ENCODE results near the gene APBA2. TPM values are rescaled to one million over a fixed set of nuclear protein-coding genes. Genes with fewer than 3 reads are reported as not detected.
"Not testable (repeated sequence)": the region's sequence is repeated elsewhere in the genome, so short reads cannot be mapped to it uniquely, and the experiment has no call there.

APBA2 gene
- total and polyA plus RNA-seq, 2 of the 4 experiments (the other 2 are of a cell fraction) = 21.7 to 33.0 TPM

DNA sequence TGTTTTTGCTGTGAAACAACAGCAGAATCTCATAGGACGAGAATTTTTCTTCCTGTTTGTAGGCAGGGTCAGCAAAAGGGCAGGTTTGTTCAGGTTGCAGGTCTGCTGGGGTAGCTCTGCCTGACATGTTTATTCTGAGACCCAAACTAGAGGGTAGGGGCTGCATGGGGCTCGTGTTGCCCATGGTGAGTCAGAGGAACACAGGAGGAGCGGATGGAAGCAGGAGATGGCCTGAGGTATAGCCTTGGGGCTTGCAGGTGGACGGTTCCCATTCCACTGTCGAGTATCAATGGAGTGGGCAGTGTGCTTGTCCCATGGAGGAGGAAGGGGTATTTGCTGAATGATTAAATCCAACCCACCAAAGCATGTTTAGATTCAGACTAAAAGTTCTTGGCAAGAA is 138.9 kb downstream of the APBA2 start:
- Histone ChIP-seq H3K4me2 (ENCODE audit: low read depth, low read length) (no peak overlapping the region), H4K20me1 (ENCODE audit: insufficient read depth, low read length) (no peaks in the 10 kb centered on the region; the same call in 1 of the 2 replicates), H3K4me1 (ENCODE audit: control insufficient read depth, insufficient read depth, low read length) (no peaks in the 10 kb centered on the region), H3K9ac (ENCODE audit: low read depth, low read length) (no peak overlapping the region), H3K4me3 (ENCODE audit: insufficient read depth, low read depth, low read length) (no peak overlapping the region), H4K5ac (ENCODE audit: low read depth, low read length) (no peak overlapping the region), H2BK120ac (ENCODE audit: low read depth, low read length) (no peak overlapping the region), H3K23ac (ENCODE audit: low read depth, low read length) (no peak overlapping the region), H3K18ac (ENCODE audit: low read depth, low read length) (no peak overlapping the region), H3K27ac (ENCODE audit: insufficient read depth, low read length) (no peak overlapping the region), H3K14ac (replicated peaks; ENCODE audit: low read depth, low read length) (no peak overlapping the region), H3K4ac (ENCODE audit: low read depth, low read length) (no peak overlapping the region), H2AK5ac (ENCODE audit: low read depth, low read length) (no peak overlapping the region), H3K56ac (ENCODE audit: extremely low read depth, insufficient read depth, low read length) (no peak overlapping the region), H3K9me1 (ENCODE audit: insufficient read depth, low read length) (no peaks in the 10 kb centered on the region; the same call in 1 of the 2 replicates), H2BK15ac (ENCODE audit: low read depth, low read length) (no peak overlapping the region), H2BK20ac (ENCODE audit: low read depth, low read length) (no peak overlapping the region), H4K91ac (ENCODE audit: insufficient read depth, low read depth, low read length) (no peak overlapping the region), H3K36me3 (ENCODE audit: control insufficient read depth, insufficient read depth, low read length) (no peaks in the 10 kb centered on the region), H2BK5ac (ENCODE audit: low read depth, low read length, poor library complexity, severe bottlenecking) (no peak overlapping the region), H3K27me3 (ENCODE audit: control insufficient read depth, insufficient read depth, low read length) (no peaks in the 10 kb centered on the region), H2AFZ (replicated peaks; ENCODE audit: low read length, poor library complexity) (no peak overlapping the region), H4K8ac (ENCODE audit: low read depth in 2 of 2, low read length in 2 of 2) (no peak overlapping the region), H3K79me1 (ENCODE audit: low read depth in 1 of 2, low read length in 2 of 2) (peaks cover 0 to 17% of the 10 kb centered on the region in 2 experiments; a peak in 3 of 4 replicates), H3K9me3 (ENCODE audit: control insufficient read depth, insufficient read depth, low read length) (no peaks in the 10 kb centered on the region), H2AK9ac (replicated peaks; ENCODE audit: low read depth, low read length, poor library complexity) (no peak overlapping the region)
- no peak for TF ChIP-seq CEBPB (IDR thresholded peaks at IDR 0.05; ENCODE audit: low read depth, low read length)
- no peak for TF ChIP-seq RAD21 (IDR thresholded peaks at IDR 0.05; ENCODE audit: low read length)
- TF ChIP-seq MAZ (IDR thresholded peaks at IDR 0.05; ENCODE audit: borderline replicate concordance, low read depth, low read length) = no peak
- TF ChIP-seq SMC3 (IDR thresholded peaks at IDR 0.05; ENCODE audit: low read depth, low read length) = no peak
- TF ChIP-seq RCOR1 (IDR thresholded peaks at IDR 0.05; ENCODE audit: insufficient replicate concordance, low read length) = no peak
- no peak for TF ChIP-seq RFX5 (IDR thresholded peaks at IDR 0.05; ENCODE audit: low read depth, low read length)
- TF ChIP-seq NFE2L2 (IDR thresholded peaks at IDR 0.05; ENCODE audit: low read depth, low read length) = no peak
- dilution Hi-C loops (cut with HindIII; ENCODE audit: low sequenced_read_pairs, unreplicated experiment) = no loop called here
- DNase-seq = no peak
- in situ Hi-C loops (cut with MboI; ENCODE audit: low sequenced_read_pairs) = no loop called here
- no peak for ATAC-seq (ENCODE audit: low read depth)
- intact Hi-C loops (cut with micrococcal nuclease) = no loop called here
- CTCF ChIA-PET = no interaction called here
- POLR2A ChIA-PET (ENCODE audit: unreplicated experiment) = no interaction called here
- no TSS peak for BruUV-seq (replicated peaks)
- WGBS, 2 experiments (ENCODE audit: extremely low coverage in 2 of 2, insufficient read length in 1 of 2) = 44% methylated on average over 1 of the region's 5 CpGs; no CpG with 5 or more reads in 1 of the 2 experiments

- H2BK120ac ChIP-seq (ENCODE audit: low read depth, low read length); H3K27ac ChIP-seq (ENCODE audit: insufficient read depth, low read length); H2BK15ac ChIP-seq (ENCODE audit: low read depth, low read length); H4K91ac ChIP-seq (ENCODE audit: insufficient read depth, low read depth, low read length); H3K9me3 ChIP-seq (ENCODE audit: control insufficient read depth, insufficient read depth, low read length); BruUV-seq (replicated peaks); POLR2A ChIA-PET (ENCODE audit: unreplicated experiment); H2AFZ ChIP-seq (replicated peaks; ENCODE audit: low read length, poor library complexity); in situ Hi-C loops (cut with MboI; ENCODE audit: low sequenced_read_pairs); H2BK5ac ChIP-seq (ENCODE audit: low read depth, low read length, poor library complexity, severe bottlenecking); H3K9ac ChIP-seq (ENCODE audit: low read depth, low read length); H3K9me1 ChIP-seq (ENCODE audit: insufficient read depth, low read length); dilution Hi-C loops (cut with HindIII; ENCODE audit: low sequenced_read_pairs, unreplicated experiment); H3K27me3 ChIP-seq (ENCODE audit: control insufficient read depth, insufficient read depth, low read length); H3K4me1 ChIP-seq (ENCODE audit: control insufficient read depth, insufficient read depth, low read length); H3K18ac ChIP-seq (ENCODE audit: low read depth, low read length); H3K4me2 ChIP-seq (ENCODE audit: low read depth, low read length); intact Hi-C loops (cut with micrococcal nuclease); H4K20me1 ChIP-seq (ENCODE audit: insufficient read depth, low read length); H3K23ac ChIP-seq (ENCODE audit: low read depth, low read length); H3K56ac ChIP-seq (ENCODE audit: extremely low read depth, insufficient read depth, low read length); H3K14ac ChIP-seq (replicated peaks; ENCODE audit: low read depth, low read length); H3K36me3 ChIP-seq (ENCODE audit: control insufficient read depth, insufficient read depth, low read length); H4K8ac ChIP-seq (ENCODE audit: low read depth in 2 of 2, low read length in 2 of 2); H3K4ac ChIP-seq (ENCODE audit: low read depth, low read length); H2AK9ac ChIP-seq (replicated peaks; ENCODE audit: low read depth, low read length, poor library complexity); H2BK20ac ChIP-seq (ENCODE audit: low read depth, low read length); H3K4me3 ChIP-seq (ENCODE audit: insufficient read depth, low read depth, low read length); ATAC-seq (ENCODE audit: low read depth); H4K5ac ChIP-seq (ENCODE audit: low read depth, low read length); CTCF ChIA-PET; H2AK5ac ChIP-seq (ENCODE audit: low read depth, low read length); DNase-seq: not testable (repeated sequence)
- 100% methylated on average over 2 of the region's 17 CpGs; no CpG with 5 or more reads in 1 of the 2 experiments for WGBS, 2 experiments (ENCODE audit: extremely low coverage in 2 of 2, insufficient read length in 1 of 2)
- H3K79me1 ChIP-seq (ENCODE audit: low read depth in 1 of 2, low read length in 2 of 2) = peaks cover 0 to 19% of the 10 kb centered on the region in 2 experiments; a peak in 3 of 4 replicates
These were observed 139.6 kb downstream of the APBA2 start for GRCh38 chr15:29025411-29025810.
